Jurkat, Clone E6-1 (cell line): Measurements from ENCODE around the gene RAPGEF6. TPM values are rescaled to one million over a fixed set of nuclear protein-coding genes. Genes with fewer than 3 reads are reported as not detected.
"Not testable (repeated sequence)": the region's sequence is repeated elsewhere in the genome, so short reads cannot be mapped to it uniquely, and the experiment has no call there.

Experiments
- DNase-seq: peaks from one replicate; pipeline ENCODE4 v3.0.0-alpha.2; 2011; ENCODE audit warnings: low read depth, low spot score
- H3K4me3 ChIP-seq: 2 replicates; pipeline ENCODE4 v1.5.1; 2011; ENCODE audit warnings: mild to moderate bottlenecking, low read length, control low read depth, moderate library complexity
- polyA plus RNA-seq: library from polyadenylated mRNA; unstranded; fragments of >200 nt; gene quantifications from one replicate; pipeline ENCODE4 v1.2.1, GENCODE V29; 2012; ENCODE audit warnings: missing spikeins; ENCODE audit not compliant: insufficient read length, insufficient read depth

The RAPGEF6 gene
- polyA plus RNA-seq, result 6.8 TPM

GRCh38 chr5:131634996-131635683 is at the start of gene RAPGEF6:
Gene RAPGEF6, minus strand, starts transcription at chr5:131635229. Its CDS starts 199 bp downstream, at chr5:131635030.
- DNase-seq, result peak; percentile 100

GRCh38 chr5:131684595-131684994 is 49.6 kb upstream of the RAPGEF6 start:
- H3K4me3 ChIP-seq, result no peak overlapping the region
- no peak for DNase-seq

More at GRCh38 chr5:131634996-131635683, at the start of gene RAPGEF6:
- H3K4me3 ChIP-seq, result peak within 1 kb of the TSS; percentile 97

DNA sequence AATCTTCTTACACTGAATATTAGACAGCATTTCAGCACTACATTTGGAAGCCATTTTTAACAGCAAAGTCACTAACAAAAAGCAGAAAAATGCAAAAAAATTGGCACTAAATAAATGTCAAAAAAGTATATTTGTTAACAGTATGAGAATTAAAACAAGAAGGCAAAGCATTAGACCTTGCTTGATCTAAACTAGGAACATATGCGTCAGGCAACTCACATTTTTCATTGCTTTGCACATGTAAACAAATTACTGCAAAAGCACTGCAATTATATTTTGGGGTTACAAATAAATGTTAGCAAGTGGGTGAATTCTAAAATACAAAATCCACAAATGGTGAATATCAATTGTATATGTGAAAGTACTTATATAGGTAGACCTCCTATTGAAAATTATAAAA is 49.0 kb upstream of the RAPGEF6 start:
- no peak for DNase-seq
- no peak overlapping the region for H3K4me3 ChIP-seq

GRCh38 chr5:131682826-131683225 is 47.8 kb upstream of the RAPGEF6 start:
- H3K4me3 ChIP-seq, result no peak overlapping the region
- no peak for DNase-seq

DNA sequence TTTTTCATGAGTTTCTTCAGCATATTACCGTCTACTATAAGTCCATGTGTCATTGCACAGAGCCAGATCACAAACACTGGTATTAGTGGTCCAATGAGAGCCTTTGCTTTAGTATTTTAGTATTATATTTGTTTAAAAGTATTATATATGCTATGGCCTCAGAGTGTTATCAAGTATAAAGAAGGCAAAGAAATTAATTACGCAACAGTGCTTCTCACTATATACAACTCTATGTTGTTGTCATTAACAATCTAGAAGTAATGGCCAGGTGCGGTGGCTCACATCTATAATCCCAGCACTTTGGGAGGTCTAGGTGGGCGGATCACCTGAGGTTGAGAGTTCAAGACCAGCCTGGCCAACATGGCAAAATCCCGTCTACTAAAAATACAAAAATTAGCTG is 47.1 kb upstream of the RAPGEF6 start:
- no peak for DNase-seq
- H3K4me3 ChIP-seq, result no peak overlapping the region

DNA sequence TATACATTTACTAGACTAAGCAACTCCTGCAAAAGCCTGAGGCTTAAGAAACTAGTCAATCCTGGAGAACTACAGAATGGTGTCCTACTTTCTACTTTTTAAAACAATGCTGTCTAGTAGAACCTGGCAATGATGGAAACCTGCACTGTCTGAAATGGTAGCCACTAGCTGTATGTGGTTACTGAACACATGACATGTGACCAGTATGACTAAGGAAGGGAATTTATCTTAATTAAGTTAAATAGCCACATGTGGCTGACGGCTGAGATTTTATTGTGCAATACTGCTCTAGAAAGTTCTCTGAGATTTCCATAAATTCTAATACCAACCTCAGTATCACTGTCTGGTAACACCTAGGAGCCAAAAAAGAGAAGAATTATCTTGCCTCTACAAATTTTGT is 44.9 kb upstream of the RAPGEF6 start:
- DNase-seq, result no peak
- no peak overlapping the region for H3K4me3 ChIP-seq

- H3K4me3 ChIP-seq, DNase-seq: not testable (repeated sequence)
Observed at GRCh38 chr5:131678273-131678672, 43.2 kb upstream of the RAPGEF6 start.

GRCh38 chr5:131677115-131677514 is 42.1 kb upstream of the RAPGEF6 start:
- DNase-seq, result no peak
- no peak overlapping the region for H3K4me3 ChIP-seq

DNA sequence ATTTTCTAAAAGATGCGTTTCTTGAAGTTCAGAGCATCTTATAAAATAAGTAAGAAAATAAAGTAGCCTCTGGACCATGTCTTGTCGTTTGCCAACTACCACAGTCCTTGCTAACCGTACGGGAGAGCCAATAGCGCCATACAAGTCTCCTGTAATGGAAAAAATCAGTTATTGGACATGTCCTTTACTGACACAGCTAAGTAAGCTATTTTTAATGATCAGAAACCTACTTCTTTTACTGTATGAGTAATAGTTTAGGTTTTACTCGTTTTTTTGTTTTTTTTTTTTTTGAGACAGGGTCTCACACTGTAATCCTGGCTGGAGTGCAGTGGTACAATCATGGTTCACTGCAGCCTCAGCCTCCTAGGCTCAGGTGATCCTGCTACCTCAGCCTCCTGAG is 37.7 kb upstream of the RAPGEF6 start:
- no peak for DNase-seq
- H3K4me3 ChIP-seq, result no peak overlapping the region

DNA sequence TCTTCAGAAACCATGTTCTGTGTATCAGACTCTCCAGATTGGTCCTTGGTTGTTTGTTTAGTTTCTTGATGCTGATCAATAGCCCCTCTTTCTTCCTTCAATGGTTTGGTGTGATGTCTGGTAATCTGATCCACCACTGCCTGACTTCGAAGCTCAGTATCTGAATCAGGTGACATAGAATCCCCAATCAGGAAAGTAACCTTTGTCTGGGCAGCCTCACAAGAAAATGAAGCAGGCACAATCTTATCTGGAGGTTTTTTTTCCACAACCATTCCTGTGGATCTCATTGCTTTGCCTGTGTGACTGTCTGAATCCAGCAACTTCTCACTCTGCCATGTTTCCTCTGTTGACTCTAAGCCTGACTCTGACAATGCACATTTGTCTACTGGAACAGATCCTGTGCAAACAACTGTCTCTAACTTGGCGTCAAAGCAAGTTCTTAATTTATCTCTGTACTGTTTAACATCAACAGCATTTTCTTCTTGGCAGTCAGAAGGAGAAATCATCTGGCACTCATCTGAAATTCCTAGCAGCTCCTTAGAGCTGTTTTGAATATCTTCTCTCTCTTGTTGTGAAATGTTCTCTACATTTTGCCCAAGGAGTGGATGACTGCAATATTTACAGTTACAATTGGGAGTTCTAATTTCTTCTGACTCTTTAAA is 37.1 kb upstream of the RAPGEF6 start:
- H3K4me3 ChIP-seq, result no peak overlapping the region

DNA sequence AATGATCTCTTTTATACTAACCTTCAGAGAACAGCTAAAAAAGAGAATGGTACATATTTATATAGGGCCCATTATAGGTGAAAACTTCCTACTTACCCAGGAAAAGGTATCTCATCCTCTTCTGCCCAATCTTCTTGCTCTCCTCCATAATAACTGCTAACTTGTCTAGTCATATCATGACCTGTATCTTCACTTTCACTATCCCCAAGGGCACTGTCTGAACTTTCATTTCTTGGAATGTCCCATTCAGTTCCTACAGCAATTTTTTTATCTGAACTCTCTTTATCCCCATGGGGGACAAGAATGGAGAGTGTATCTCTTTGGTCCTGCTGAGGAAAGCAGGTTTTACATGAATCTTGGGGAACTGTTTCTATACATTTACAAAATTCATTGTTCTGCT is 36.4 kb upstream of the RAPGEF6 start:
- no peak for DNase-seq
- H3K4me3 ChIP-seq, result no peak overlapping the region

More for the DNA sequence above, 37.1 kb upstream of the RAPGEF6 start:
- no peak for DNase-seq

DNA sequence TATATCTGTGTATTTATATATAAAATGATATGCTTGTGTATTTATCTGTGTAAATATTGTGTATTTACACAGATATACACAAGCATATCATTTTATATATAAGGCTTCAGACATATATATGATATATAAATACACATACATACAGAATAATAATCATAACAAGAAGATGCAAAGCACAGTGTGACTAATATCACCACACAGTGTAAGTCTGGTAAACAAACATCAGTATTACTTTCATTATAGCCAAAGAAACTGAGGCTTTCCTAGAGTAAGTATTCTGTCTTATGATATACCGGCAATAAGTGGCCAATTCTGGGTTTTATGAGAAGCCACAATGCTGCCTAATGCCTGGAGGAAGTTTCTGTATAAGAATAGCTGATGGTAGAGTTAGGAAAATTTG is 29.9 kb upstream of the RAPGEF6 start:
- DNase-seq, result no peak
- no peak overlapping the region for H3K4me3 ChIP-seq

- no peak for DNase-seq
- no peak overlapping the region for H3K4me3 ChIP-seq
Observed at GRCh38 chr5:131661933-131662332, 26.9 kb upstream of the RAPGEF6 start.

DNA sequence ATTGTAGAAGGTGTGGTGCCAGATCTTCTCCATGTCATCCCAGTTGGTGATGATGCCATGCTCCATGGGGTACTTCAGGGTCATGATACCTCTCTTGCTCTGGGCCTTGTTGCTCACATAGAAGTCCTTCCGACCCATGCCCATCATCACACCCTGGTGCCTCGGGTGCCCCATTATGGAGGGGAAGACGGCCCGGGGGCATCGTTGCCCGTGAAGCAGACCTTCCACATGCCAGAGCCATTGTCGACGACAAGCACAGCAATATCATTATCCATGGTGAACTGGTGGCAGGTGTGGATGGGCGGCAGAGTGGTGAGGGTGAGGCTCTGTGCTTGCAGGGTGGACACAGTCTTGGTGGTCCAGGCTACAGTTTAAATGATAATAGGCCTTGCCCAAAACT is 24.8 kb upstream of the RAPGEF6 start:
- H3K4me3 ChIP-seq, result no peak overlapping the region
- DNase-seq, result no peak

- DNase-seq, result no peak
- H3K4me3 ChIP-seq, result no peak overlapping the region
Observed at GRCh38 chr5:131659290-131659689, 24.3 kb upstream of the RAPGEF6 start.

DNA sequence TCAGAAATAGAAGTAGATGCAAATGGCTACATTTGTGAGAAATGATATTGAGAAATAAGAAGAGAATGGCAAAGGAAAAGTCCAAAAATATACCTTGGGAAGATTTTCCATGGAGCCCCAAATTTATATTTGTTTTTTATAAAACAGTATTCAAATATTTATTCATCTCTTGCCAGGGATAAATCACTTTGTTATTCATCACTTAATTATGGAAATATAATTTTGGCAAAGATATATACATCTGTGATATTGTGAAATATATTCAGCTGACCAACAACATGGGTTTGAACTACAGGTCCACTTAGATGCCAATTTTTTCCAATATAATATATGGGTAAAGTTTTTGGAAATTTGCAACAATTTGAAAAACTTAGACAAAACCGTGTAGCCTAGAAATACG is 19.7 kb upstream of the RAPGEF6 start:
- H3K4me3 ChIP-seq, result no peak overlapping the region
- no peak for DNase-seq

DNA sequence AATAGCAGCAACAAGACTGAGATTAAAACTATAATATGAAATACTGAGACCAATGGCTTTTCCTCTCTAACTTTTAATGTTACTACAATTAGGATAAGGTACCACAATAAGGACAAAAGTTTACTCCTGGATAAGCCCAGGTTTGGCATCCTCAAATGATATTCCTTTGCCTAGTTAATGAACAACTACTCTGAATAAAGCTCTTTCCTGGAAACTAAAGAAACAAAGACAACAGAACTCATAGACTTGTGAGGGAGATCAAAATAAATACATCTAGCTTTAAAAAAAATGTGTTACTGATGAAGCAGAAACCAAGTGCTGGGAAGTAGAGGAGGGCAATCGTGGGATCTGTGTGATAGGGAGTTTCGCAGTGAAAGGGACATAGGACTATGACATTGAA is 19.3 kb upstream of the RAPGEF6 start:
- no peak for DNase-seq
- no peak overlapping the region for H3K4me3 ChIP-seq

- no peak overlapping the region for H3K4me3 ChIP-seq
- DNase-seq, result no peak
Observed at GRCh38 chr5:131649161-131649560, 14.1 kb upstream of the RAPGEF6 start.

- no peak for DNase-seq
Observed at GRCh38 chr5:131647048-131647769, 12.2 kb upstream of the RAPGEF6 start.

GRCh38 chr5:131644822-131645221 is 9.8 kb upstream of the RAPGEF6 start:
- DNase-seq, result no peak
- no peak overlapping the region for H3K4me3 ChIP-seq

More at GRCh38 chr5:131647048-131647769, 12.2 kb upstream of the RAPGEF6 start:
- no peak overlapping the region for H3K4me3 ChIP-seq
